ENCODE results near the gene RABGAP1L.

DNA sequence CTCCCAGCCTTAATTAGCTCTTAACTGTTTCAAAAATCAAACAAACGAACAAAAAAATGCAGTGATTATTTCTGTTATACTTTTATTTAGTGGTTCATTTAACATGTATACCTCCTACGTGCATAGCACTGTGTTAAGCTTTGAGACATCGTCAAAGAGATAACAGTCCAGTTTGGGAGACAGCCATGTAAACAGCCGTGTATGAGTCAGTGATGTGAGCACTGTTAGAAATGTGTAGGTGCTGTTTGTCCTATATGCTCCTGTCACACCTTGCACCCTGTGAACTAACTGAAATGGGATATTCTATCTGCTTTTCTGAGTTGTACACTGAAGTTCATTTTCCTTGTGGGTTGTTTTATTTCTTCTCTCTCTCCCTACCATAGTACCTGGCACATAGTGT lies 730.7 kb downstream of the RABGAP1L start:
- TF ChIP-seq CTCF (optimal IDR thresholded peaks at IDR 0.05 in 1 of 3, IDR thresholded peaks at IDR 0.05 in 1 of 3, conservative IDR thresholded peaks at IDR 0.05 in 1 of 3; ENCODE audit: extremely low read depth in 1 of 3, insufficient read depth in 2 of 3, low read length in 3 of 3) (no peak), EZH2 (IDR thresholded peaks at IDR 0.05; ENCODE audit: low read length) (no peak)

All from keratinocyte (primary cell).